ENCODE measurements around the gene DAPK1. TPM values are rescaled to one million over a fixed set of nuclear protein-coding genes. Genes with fewer than 3 reads are reported as not detected.
"Not testable (repeated sequence)": the region's sequence is repeated elsewhere in the genome, so short reads cannot be mapped to it uniquely, and the experiment has no call there.

Gene DAPK1
- total and polyA plus RNA-seq, 8 donors: 78.2 to 242 (median 215) TPM

GRCh38 chr9:87546704-87547103, 49.0 kb downstream of the DAPK1 start:
- no peak overlapping the region for H3K27ac ChIP-seq
- intact Hi-C loops (cut with DNase I): no loop called here
- DNase-seq: no peak
- no peaks in the 10 kb centered on the region for H3K27me3 ChIP-seq
- no peak for TF ChIP-seq CTCF (IDR thresholded peaks at IDR 0.05)
- H3K9me3 ChIP-seq: no peaks in the 10 kb centered on the region
- no peaks in the 10 kb centered on the region for H3K4me1 ChIP-seq
- ATAC-seq: peak; percentile 51
- no peaks in the 10 kb centered on the region for H3K36me3 ChIP-seq
- H3K4me3 ChIP-seq: no peak overlapping the region

- H3K4me3 ChIP-seq: no peak overlapping the region
- H3K36me3 ChIP-seq: no peaks in the 10 kb centered on the region
- no peaks in the 10 kb centered on the region for H3K4me1 ChIP-seq
- ATAC-seq (peak; percentile 58), DNase-seq (no peak)
- H3K9me3 ChIP-seq: no peaks in the 10 kb centered on the region
- H3K27me3 ChIP-seq: no peaks in the 10 kb centered on the region
- no peak for TF ChIP-seq CTCF (IDR thresholded peaks at IDR 0.05)
- intact Hi-C loops (cut with DNase I): no loop called here
- no peak overlapping the region for H3K27ac ChIP-seq
These were observed 50.0 kb downstream of the DAPK1 start for GRCh38 chr9:87547671-87548081.

- no peaks in the 10 kb centered on the region for H3K9me3 ChIP-seq
- no peaks in the 10 kb centered on the region for H3K36me3 ChIP-seq
- TF ChIP-seq CTCF (IDR thresholded peaks at IDR 0.05): no peak
- H3K27ac ChIP-seq: no peak overlapping the region
- DNase-seq (no peak), ATAC-seq (no peak)
- no peaks in the 10 kb centered on the region for H3K4me1 ChIP-seq
- H3K27me3 ChIP-seq: no peaks in the 10 kb centered on the region
- no peak overlapping the region for H3K4me3 ChIP-seq
- intact Hi-C loops (cut with DNase I): no loop called here
These were observed 50.5 kb downstream of the DAPK1 start for GRCh38 chr9:87548159-87548558.

- H3K36me3 ChIP-seq; H3K4me3 ChIP-seq; ATAC-seq; intact Hi-C loops (cut with DNase I); H3K9me3 ChIP-seq; H3K4me1 ChIP-seq; H3K27me3 ChIP-seq; DNase-seq; H3K27ac ChIP-seq: not testable (repeated sequence)
These were observed 51.4 kb downstream of the DAPK1 start for GRCh38 chr9:87549088-87549487.

- Histone ChIP-seq H3K4me1 (peaks cover 5 to 14% of the 10 kb centered on the region in 2 donors), H3K27me3 (no peaks in the 10 kb centered on the region), H3K27ac (no peak overlapping the region), H3K36me3 (no peaks in the 10 kb centered on the region), H3K9me3 (no peaks in the 10 kb centered on the region), H3K4me3 (no peak overlapping the region)
- intact Hi-C loops (cut with DNase I): no loop called here
- ATAC-seq (no peak), DNase-seq (no peak)
- no peak for TF ChIP-seq CTCF (IDR thresholded peaks at IDR 0.05)
These were observed 52.1 kb downstream of the DAPK1 start for GRCh38 chr9:87549791-87550190.

GRCh38 chr9:87550253-87550954, 52.7 kb downstream of the DAPK1 start:
- H3K36me3 ChIP-seq: no peaks in the 10 kb centered on the region
- no peak for TF ChIP-seq CTCF (IDR thresholded peaks at IDR 0.05)
- no peak overlapping the region for H3K4me3 ChIP-seq
- intact Hi-C loops (cut with DNase I): no loop called here
- ATAC-seq: no peak
- H3K27me3 ChIP-seq: no peaks in the 10 kb centered on the region
- DNase-seq: no peak
- H3K27ac ChIP-seq: no peak overlapping the region
- peaks cover 6 to 20% of the 10 kb centered on the region in 2 donors for H3K4me1 ChIP-seq
- H3K9me3 ChIP-seq: no peaks in the 10 kb centered on the region
